ENCODE results near the gene CYP1A2.

Gene CYP1A2

GRCh38 chr15:74716651-74717050 lies 32.0 kb upstream of the CYP1A2 start:
- H4K8ac ChIP-seq (ENCODE audit: low read depth, low read length) = no peak overlapping the region
- H3K79me1 ChIP-seq (ENCODE audit: low read length) = no peaks in the 10 kb centered on the region
- H3K9ac ChIP-seq (ENCODE audit: low read length) = no peak overlapping the region
- H3K79me2 ChIP-seq (ENCODE audit: control insufficient read depth, insufficient read depth, low read length) = no peaks in the 10 kb centered on the region
- no peaks in the 10 kb centered on the region for H3K36me3 ChIP-seq (ENCODE audit: control insufficient read depth, insufficient read depth, low read length)
- H3K56ac ChIP-seq (ENCODE audit: low read length) = no peak overlapping the region
- no peak overlapping the region for H3K4me3 ChIP-seq (ENCODE audit: low read length)
- H3K4me1 ChIP-seq (ENCODE audit: control insufficient read depth, low read depth, low read length) = no peaks in the 10 kb centered on the region
- no peak overlapping the region for H3K4ac ChIP-seq (ENCODE audit: low read depth, low read length)
- no peak overlapping the region for H3K4me2 ChIP-seq (ENCODE audit: low read length)
- H3K27me3 ChIP-seq (ENCODE audit: insufficient read depth, low read length, poor library complexity) = no peaks in the 10 kb centered on the region
- H2BK15ac ChIP-seq (replicated peaks; ENCODE audit: low read depth) = no peak overlapping the region
- no peak overlapping the region for H2BK120ac ChIP-seq (ENCODE audit: low read depth, low read length)
- no peak overlapping the region for H3K23ac ChIP-seq (ENCODE audit: low read length)
- DNase-seq = no peak
- H3K27ac ChIP-seq (ENCODE audit: low read depth, low read length) = no peak overlapping the region
- H4K5ac ChIP-seq (ENCODE audit: low read length) = no peak overlapping the region
- WGBS (ENCODE audit: extremely low coverage, insufficient coverage, low lambda C conversion rate) = no CpG with 5 or more reads among the region's 5 CpGs
- no peak overlapping the region for H3K18ac ChIP-seq (ENCODE audit: low read length)
- no peak overlapping the region for H2AK5ac ChIP-seq (ENCODE audit: low read length)
- no peak overlapping the region for H2BK5ac ChIP-seq (ENCODE audit: low read length)

GRCh38 chr15:74722591-74722990 lies 26.1 kb upstream of the CYP1A2 start:
- Histone ChIP-seq H2BK5ac (ENCODE audit: low read length) (no peak overlapping the region), H3K4me3 (ENCODE audit: low read length) (no peak overlapping the region), H3K18ac (ENCODE audit: low read length) (no peak overlapping the region), H3K9ac (ENCODE audit: low read length) (no peak overlapping the region), H3K23ac (ENCODE audit: low read length) (no peak overlapping the region), H3K79me2 (ENCODE audit: control insufficient read depth, insufficient read depth, low read length) (no peaks in the 10 kb centered on the region), H4K5ac (ENCODE audit: low read length) (no peak overlapping the region), H2BK120ac (ENCODE audit: low read depth, low read length) (no peak overlapping the region), H2AK5ac (ENCODE audit: low read length) (no peak overlapping the region), H3K4me2 (ENCODE audit: low read length) (no peak overlapping the region), H4K8ac (ENCODE audit: low read depth, low read length) (no peak overlapping the region), H3K27me3 (ENCODE audit: insufficient read depth, low read length, poor library complexity) (peaks cover 6% of the 10 kb centered on the region), H3K27ac (ENCODE audit: low read depth, low read length) (no peak overlapping the region), H3K56ac (ENCODE audit: low read length) (no peak overlapping the region), H3K4me1 (ENCODE audit: control insufficient read depth, low read depth, low read length) (no peaks in the 10 kb centered on the region), H2BK15ac (replicated peaks; ENCODE audit: low read depth) (no peak overlapping the region), H3K36me3 (ENCODE audit: control insufficient read depth, insufficient read depth, low read length) (no peaks in the 10 kb centered on the region), H3K79me1 (ENCODE audit: low read length) (no peaks in the 10 kb centered on the region), H3K4ac (ENCODE audit: low read depth, low read length) (no peak overlapping the region)
- DNase-seq = no peak
- no CpG with 5 or more reads among the region's 13 CpGs for WGBS (ENCODE audit: extremely low coverage, insufficient coverage, low lambda C conversion rate)

- Histone ChIP-seq H3K18ac (ENCODE audit: low read length) (no peak overlapping the region), H3K4me3 (ENCODE audit: low read length) (no peak overlapping the region), H2BK120ac (ENCODE audit: low read depth, low read length) (no peak overlapping the region), H2BK5ac (ENCODE audit: low read length) (no peak overlapping the region), H4K5ac (ENCODE audit: low read length) (no peak overlapping the region), H3K36me3 (ENCODE audit: control insufficient read depth, insufficient read depth, low read length) (no peaks in the 10 kb centered on the region), H3K9ac (ENCODE audit: low read length) (no peak overlapping the region), H2AK5ac (ENCODE audit: low read length) (no peak overlapping the region), H3K56ac (ENCODE audit: low read length) (no peak overlapping the region), H3K79me2 (ENCODE audit: control insufficient read depth, insufficient read depth, low read length) (no peaks in the 10 kb centered on the region), H3K4me1 (ENCODE audit: control insufficient read depth, low read depth, low read length) (no peaks in the 10 kb centered on the region), H4K8ac (ENCODE audit: low read depth, low read length) (no peak overlapping the region), H3K79me1 (ENCODE audit: low read length) (no peaks in the 10 kb centered on the region), H3K27me3 (ENCODE audit: insufficient read depth, low read length, poor library complexity) (peaks cover 6% of the 10 kb centered on the region), H3K27ac (ENCODE audit: low read depth, low read length) (no peak overlapping the region), H3K4me2 (ENCODE audit: low read length) (no peak overlapping the region), H3K23ac (ENCODE audit: low read length) (no peak overlapping the region), H2BK15ac (replicated peaks; ENCODE audit: low read depth) (no peak overlapping the region), H3K4ac (ENCODE audit: low read depth, low read length) (no peak overlapping the region)
- DNase-seq = no peak
- no CpG with 5 or more reads among the region's 1 CpG for WGBS (ENCODE audit: extremely low coverage, insufficient coverage, low lambda C conversion rate)
Observed at GRCh38 chr15:74723187-74723586, 25.5 kb upstream of the CYP1A2 start.

- Histone ChIP-seq H2BK120ac (ENCODE audit: low read depth, low read length) (no peak overlapping the region), H3K27me3 (ENCODE audit: insufficient read depth, low read length, poor library complexity) (peaks cover 6% of the 10 kb centered on the region), H2BK15ac (replicated peaks; ENCODE audit: low read depth) (no peak overlapping the region), H2AK5ac (ENCODE audit: low read length) (no peak overlapping the region), H2BK5ac (ENCODE audit: low read length) (no peak overlapping the region), H3K27ac (ENCODE audit: low read depth, low read length) (no peak overlapping the region), H4K8ac (ENCODE audit: low read depth, low read length) (no peak overlapping the region), H3K36me3 (ENCODE audit: control insufficient read depth, insufficient read depth, low read length) (no peaks in the 10 kb centered on the region), H3K23ac (ENCODE audit: low read length) (no peak overlapping the region), H3K4me2 (ENCODE audit: low read length) (no peak overlapping the region), H3K4me3 (ENCODE audit: low read length) (no peak overlapping the region), H3K18ac (ENCODE audit: low read length) (no peak overlapping the region), H3K56ac (ENCODE audit: low read length) (no peak overlapping the region), H3K4ac (ENCODE audit: low read depth, low read length) (no peak overlapping the region), H3K4me1 (ENCODE audit: control insufficient read depth, low read depth, low read length) (no peaks in the 10 kb centered on the region), H3K79me2 (ENCODE audit: control insufficient read depth, insufficient read depth, low read length) (no peaks in the 10 kb centered on the region), H4K5ac (ENCODE audit: low read length) (no peak overlapping the region), H3K9ac (ENCODE audit: low read length) (no peak overlapping the region), H3K79me1 (ENCODE audit: low read length) (no peaks in the 10 kb centered on the region)
- peak; percentile 89 for DNase-seq
- WGBS (ENCODE audit: extremely low coverage, insufficient coverage, low lambda C conversion rate) = no CpG with 5 or more reads among the region's 1 CpG
Observed at GRCh38 chr15:74723754-74724334, 24.8 kb upstream of the CYP1A2 start.

- H4K5ac ChIP-seq (ENCODE audit: low read length) = no peak overlapping the region
- H3K4me3 ChIP-seq (ENCODE audit: low read length) = no peak overlapping the region
- no peaks in the 10 kb centered on the region for H3K79me2 ChIP-seq (ENCODE audit: control insufficient read depth, insufficient read depth, low read length)
- no peak overlapping the region for H3K23ac ChIP-seq (ENCODE audit: low read length)
- no peak overlapping the region for H2BK15ac ChIP-seq (replicated peaks; ENCODE audit: low read depth)
- no peak overlapping the region for H2BK120ac ChIP-seq (ENCODE audit: low read depth, low read length)
- H3K4me1 ChIP-seq (ENCODE audit: control insufficient read depth, low read depth, low read length) = no peaks in the 10 kb centered on the region
- H3K4ac ChIP-seq (ENCODE audit: low read depth, low read length) = no peak overlapping the region
- H3K27me3 ChIP-seq (ENCODE audit: insufficient read depth, low read length, poor library complexity) = peaks cover 6% of the 10 kb centered on the region
- no peak overlapping the region for H3K9ac ChIP-seq (ENCODE audit: low read length)
- no peak overlapping the region for H3K56ac ChIP-seq (ENCODE audit: low read length)
- no peak overlapping the region for H3K4me2 ChIP-seq (ENCODE audit: low read length)
- no peak overlapping the region for H3K27ac ChIP-seq (ENCODE audit: low read depth, low read length)
- no peaks in the 10 kb centered on the region for H3K36me3 ChIP-seq (ENCODE audit: control insufficient read depth, insufficient read depth, low read length)
- H4K8ac ChIP-seq (ENCODE audit: low read depth, low read length) = no peak overlapping the region
- no peak overlapping the region for H2BK5ac ChIP-seq (ENCODE audit: low read length)
- H3K18ac ChIP-seq (ENCODE audit: low read length) = no peak overlapping the region
- H3K79me1 ChIP-seq (ENCODE audit: low read length) = no peaks in the 10 kb centered on the region
- no peak for DNase-seq
- H2AK5ac ChIP-seq (ENCODE audit: low read length) = no peak overlapping the region
Observed at GRCh38 chr15:74724570-74725224, 23.9 kb upstream of the CYP1A2 start.
